GM20000 (cell line): ENCODE data around the gene KIAA1328.

Experiments
- DNase-seq: peaks from one replicate; pipeline ENCODE4 v3.0.0; 2012; ENCODE audit warnings: low spot score
- CTCF ChIP-seq: IDR thresholded peaks from 2 replicates; pipeline ENCODE4 v1.5.1; 2012; ENCODE audit warnings: mild to moderate bottlenecking, control low read depth; ENCODE audit errors: extremely low read depth, missing control alignments

KIAA1328 gene

GRCh38 chr18:36828630-36829361 lies at the start of gene KIAA1328, which contains the start of gene TPGS2:
Gene KIAA1328 (plus strand): TSS chr18:36829127. CDS start chr18:36829139, 12 bp downstream.
Gene TPGS2 (minus strand): TSS chr18:36829002. CDS start chr18:36828767, 235 bp downstream.
- DNase-seq = peak; percentile 96
- no peak for TF ChIP-seq CTCF

DNA sequence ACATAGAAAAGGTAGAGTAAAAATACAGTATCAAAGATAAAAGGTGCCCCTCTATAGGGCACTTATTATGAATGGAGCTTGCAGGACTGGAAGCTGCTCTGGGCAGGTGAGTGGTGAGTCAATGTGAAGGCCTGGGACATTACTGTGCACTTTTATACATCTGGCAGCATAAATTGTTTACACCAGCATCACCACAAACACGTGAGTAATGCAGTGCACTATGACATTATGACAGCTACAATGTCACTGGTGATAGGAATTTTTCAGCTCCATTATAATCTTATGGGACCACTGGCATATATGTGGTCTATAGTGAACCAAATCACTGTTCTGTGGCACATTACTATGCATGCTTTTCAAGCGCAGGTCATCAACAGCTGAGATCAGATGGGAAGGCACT lies 48.2 kb upstream of the KIAA1328 start:
- no peak for DNase-seq
- TF ChIP-seq CTCF = no peak

DNA sequence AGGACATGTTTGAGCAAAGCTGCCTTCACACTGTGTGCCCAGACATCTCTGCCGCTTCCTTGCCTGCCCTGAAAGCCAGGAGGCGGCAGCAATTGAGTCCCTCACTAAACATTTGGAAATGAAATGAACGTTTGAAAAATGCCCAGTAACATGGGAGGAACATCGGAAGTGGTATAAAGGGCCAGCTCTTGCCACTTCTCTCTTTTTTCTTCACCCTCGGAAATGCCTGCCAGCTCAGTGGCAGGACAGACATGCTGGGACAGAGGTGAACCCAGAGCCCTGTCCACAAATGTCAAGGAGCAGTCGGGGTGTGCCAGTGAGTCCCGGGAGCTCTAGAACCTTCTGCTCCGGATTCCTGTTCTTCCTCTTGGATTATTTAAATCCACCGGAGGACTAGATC lies 46.2 kb upstream of the KIAA1328 start:
- DNase-seq = no peak
- no peak for TF ChIP-seq CTCF

DNA sequence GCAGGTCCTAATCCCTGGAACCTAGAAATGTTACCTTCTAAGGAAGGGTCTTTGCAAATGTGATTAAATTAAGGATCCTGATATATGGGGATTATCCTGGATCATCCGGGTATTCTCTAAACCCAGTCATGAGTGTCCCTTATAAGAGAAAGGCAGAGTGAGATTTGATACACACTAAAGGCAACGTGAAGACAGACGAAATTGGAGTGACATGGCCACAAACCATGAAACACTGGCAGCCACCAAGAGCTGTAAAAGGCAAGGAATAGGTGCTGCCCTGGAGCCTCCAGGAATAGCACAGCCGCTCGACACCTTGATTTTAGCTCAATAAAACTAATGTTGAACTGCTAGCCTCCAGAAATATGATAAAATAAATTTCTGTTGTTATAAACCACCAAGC lies 45.1 kb upstream of the KIAA1328 start:
- no peak for TF ChIP-seq CTCF
- no peak for DNase-seq

DNA sequence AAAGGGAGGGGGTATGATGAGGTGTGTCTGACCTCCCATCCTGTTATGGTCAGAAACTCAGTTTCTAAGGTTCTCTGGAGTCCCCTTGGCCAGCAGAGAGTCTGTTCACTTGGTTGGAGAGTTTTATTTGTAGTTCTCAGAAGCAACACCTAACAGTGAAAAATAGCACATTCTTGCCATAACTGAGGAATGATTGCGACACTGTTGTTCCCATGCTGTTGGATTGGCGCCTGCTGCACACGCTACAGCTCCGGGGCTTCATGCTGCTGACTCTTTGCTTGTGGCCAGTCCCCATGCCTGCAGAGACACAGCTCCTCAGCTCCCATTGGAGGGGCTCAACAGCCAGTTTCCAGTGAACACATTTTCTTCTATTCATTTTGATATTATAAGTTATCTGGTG lies 42.2 kb upstream of the KIAA1328 start:
- DNase-seq = no peak
- no peak for TF ChIP-seq CTCF

DNA sequence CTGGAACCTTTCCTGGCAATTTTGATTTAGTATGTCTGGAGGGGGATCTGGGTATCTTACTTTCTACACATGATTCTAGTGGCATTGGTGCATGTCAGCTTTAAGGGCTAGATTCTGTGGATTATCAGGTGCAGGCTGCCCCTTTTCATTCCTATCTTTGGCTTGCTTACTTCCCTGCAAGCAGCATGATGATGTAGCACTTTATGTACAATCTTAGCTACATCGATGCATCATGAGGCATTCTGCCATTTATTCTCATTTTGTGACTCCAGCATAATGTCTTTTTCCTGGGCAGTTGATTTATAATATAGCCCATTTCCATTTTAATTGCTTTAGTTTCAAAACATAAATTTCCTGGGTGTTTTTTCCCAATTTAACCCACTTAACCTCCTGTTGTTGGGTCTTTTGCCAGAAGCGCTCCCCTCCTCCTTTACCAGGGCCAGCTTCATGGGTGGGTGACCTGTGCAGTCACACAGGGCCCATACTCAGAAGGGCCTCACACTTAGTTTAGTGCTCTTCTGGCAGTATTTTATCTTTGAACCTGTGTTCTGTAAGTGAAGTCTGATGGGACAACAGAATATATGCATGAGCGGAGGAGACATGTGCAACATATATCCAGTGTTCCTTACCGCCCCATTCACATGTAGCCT lies 36.2 kb upstream of the KIAA1328 start:
- TF ChIP-seq CTCF = no peak

GRCh38 chr18:36798738-36799473 lies 30.0 kb upstream of the KIAA1328 start:
- no peak for DNase-seq
- TF ChIP-seq CTCF = no peak

More for the DNA sequence above, 36.2 kb upstream of the KIAA1328 start:
- DNase-seq = no peak
